BE2C (cell line): ENCODE results near the gene PBX3.

ENCODE experiments used
- DNase-seq: peaks from one replicate; pipeline ENCODE4 v3.0.0-alpha.2; 2020
- H3K27me3 ChIP-seq: fragments of 250-450 bp; sonication (Bioruptor Pico); 2 replicates; pipeline ENCODE4 v1.5.1; 2020; ENCODE audit warnings: mild to moderate bottlenecking
- H3K36me3 ChIP-seq: fragments of 250-450 bp; sonication (Bioruptor Pico); 2 replicates; pipeline ENCODE4 v1.5.1; 2020; ENCODE audit warnings: mild to moderate bottlenecking
- H3K4me1 ChIP-seq: fragments of 250-450 bp; sonication (Bioruptor Pico); 2 replicates; pipeline ENCODE4 v1.5.1; 2020
- H3K4me3 ChIP-seq: 2 replicates; pipeline ENCODE4 v1.5.1; 2011; ENCODE audit warnings: low read depth, low read length
- H3K9me3 ChIP-seq: fragments of 250-450 bp; sonication (Bioruptor Pico); 2 replicates; pipeline ENCODE4 v1.5.1; 2020
- TF ChIP-seq, protein P1 (sequence below): IDR thresholded peaks from 2 replicates; pipeline ENCODE4 v1.5.1; 2012; ENCODE audit warnings: mild to moderate bottlenecking, low read depth, low read length

PBX3 gene

DNA sequence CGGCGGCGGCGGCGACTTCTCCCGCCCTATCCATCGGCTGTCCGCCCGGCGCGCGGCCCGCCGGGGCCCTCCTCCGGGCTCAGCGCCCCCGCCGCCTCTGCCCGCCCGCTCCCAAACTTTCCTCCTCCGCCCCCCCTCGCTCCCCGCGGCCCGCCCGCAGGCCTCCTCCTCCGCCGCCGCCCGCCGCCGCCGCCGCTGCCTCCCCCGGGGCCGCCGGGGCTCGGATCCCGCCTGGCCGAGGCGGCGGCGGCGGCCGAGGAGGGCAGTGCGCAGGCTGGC is 460 bp upstream of the PBX3 start:
- TF ChIP-seq, protein P1, sequence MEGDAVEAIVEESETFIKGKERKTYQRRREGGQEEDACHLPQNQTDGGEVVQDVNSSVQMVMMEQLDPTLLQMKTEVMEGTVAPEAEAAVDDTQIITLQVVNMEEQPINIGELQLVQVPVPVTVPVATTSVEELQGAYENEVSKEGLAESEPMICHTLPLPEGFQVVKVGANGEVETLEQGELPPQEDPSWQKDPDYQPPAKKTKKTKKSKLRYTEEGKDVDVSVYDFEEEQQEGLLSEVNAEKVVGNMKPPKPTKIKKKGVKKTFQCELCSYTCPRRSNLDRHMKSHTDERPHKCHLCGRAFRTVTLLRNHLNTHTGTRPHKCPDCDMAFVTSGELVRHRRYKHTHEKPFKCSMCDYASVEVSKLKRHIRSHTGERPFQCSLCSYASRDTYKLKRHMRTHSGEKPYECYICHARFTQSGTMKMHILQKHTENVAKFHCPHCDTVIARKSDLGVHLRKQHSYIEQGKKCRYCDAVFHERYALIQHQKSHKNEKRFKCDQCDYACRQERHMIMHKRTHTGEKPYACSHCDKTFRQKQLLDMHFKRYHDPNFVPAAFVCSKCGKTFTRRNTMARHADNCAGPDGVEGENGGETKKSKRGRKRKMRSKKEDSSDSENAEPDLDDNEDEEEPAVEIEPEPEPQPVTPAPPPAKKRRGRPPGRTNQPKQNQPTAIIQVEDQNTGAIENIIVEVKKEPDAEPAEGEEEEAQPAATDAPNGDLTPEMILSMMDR = no peak
- H3K27me3 ChIP-seq = no peaks in the 10 kb centered on the region
- H3K36me3 ChIP-seq = no peaks in the 10 kb centered on the region; the same call in 1 of the 2 replicates
- H3K4me3 ChIP-seq = no peak overlapping the region
- no peak for DNase-seq
- no peaks in the 10 kb centered on the region for H3K9me3 ChIP-seq
- no peaks in the 10 kb centered on the region; the same call in 1 of the 2 replicates for H3K4me1 ChIP-seq

DNA sequence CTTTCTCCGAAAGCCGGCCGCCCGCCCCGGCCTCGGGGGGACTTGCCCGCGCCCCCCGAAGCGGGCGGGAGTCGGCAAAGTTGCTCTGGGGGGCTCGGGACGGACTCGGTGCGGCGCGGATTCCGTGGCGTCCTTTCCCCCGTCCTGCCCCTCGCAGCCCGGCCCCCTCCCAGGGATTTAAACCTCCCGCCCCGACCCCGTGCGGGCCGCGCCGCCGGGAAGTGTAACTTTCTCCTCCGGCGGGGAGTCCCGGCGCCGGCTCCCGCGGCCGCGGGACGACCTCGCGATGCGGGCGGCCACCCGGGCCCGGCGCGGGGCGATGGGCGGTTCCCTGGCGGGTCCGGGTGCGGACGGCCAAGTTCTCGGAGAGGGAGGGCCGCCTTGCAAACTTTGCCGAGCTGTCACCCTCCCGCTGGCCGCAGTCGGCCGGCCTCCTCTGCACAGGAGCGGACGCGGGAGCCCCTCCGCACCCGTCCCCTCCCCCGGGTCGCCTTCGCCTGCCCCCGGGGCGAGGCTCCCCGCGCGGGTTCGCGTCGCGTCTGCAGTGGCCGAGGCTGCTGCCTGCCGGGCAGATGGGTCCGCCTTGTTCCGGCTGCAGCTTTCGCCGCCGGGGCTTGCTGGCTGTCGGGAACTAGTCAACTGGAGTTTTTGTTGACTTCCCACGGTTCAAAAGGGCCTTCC is 732 bp downstream of the PBX3 start:
- H3K36me3 ChIP-seq = no peaks in the 10 kb centered on the region; the same call in 1 of the 2 replicates
- H3K4me1 ChIP-seq = no peaks in the 10 kb centered on the region; the same call in 1 of the 2 replicates
- no peaks in the 10 kb centered on the region for H3K9me3 ChIP-seq
- DNase-seq = peak; percentile 47
- peak overlapping the region; percentile 98 for H3K4me3 ChIP-seq
- no peaks in the 10 kb centered on the region for H3K27me3 ChIP-seq
- TF ChIP-seq, protein P1 = no peak

DNA sequence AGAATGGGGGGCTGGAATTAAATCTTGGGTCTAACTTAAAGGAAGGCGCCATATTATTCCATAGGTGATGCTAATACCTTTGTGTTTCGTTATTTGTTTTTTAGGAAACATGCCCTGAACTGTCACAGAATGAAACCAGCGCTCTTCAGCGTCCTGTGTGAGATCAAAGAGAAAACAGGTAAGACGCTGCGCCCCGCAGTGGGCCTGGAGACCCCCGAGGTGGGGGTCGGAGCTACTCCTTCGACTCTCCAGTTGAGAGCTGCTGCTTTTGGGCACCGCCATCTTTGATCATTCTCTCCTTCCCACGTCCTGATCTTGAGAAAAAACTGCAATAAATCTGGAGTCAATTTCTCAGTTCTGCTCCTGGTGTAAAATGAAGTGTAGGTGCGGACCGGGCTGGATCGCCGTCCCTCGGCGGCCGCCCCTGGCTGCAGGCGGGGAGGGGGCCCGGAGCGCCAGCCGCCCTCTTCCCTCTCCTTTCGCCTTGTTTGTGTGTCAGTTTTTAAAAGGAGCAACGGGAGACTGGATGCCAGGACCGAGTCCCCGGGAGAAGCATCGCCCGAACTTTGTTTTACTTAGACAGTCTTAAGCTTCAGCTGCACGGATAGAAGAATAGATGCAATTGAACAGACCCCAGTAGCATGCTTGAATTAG is 1.4 kb downstream of the PBX3 start:
- Histone ChIP-seq H3K27me3 (no peaks in the 10 kb centered on the region), H3K4me1 (no peaks in the 10 kb centered on the region; the same call in 1 of the 2 replicates), H3K9me3 (no peaks in the 10 kb centered on the region), H3K36me3 (peaks cover under 1% of the 10 kb centered on the region), H3K4me3 (peak overlapping the region; percentile 98)
- DNase-seq = peak; percentile 14
- TF ChIP-seq, protein P1 = no peak

DNA sequence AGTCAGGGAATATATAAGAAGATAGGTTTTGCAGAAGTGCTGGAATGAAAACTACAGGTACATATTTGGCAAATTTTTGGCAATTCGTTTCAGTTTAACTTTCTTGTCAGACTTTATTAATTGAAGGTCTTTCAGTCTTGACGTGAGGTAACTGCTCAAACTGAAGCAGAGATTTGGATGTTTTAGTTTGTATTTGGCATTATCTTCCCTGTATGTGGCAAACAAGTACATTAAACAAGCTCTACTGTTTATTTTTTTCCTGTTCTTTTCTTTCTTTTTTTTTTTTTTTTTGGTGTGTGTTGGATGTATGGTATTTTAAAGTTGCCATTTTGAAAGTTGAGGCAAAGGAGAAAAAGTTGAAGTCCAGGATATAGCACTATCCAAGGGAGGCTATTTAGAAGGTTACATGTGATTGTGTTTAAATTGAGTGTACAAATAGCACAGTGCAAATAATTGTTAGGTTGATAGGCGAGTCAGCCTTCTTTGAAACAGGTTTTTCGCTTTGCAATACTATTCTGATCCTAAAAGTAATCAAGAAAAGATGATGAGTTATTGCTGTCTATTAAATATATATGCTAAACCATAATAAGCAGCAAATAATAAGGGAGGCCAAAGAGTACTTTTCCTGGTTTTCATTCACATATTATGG is 2.2 kb downstream of the PBX3 start:
- peak overlapping the region; percentile 98 for H3K4me3 ChIP-seq

DNA sequence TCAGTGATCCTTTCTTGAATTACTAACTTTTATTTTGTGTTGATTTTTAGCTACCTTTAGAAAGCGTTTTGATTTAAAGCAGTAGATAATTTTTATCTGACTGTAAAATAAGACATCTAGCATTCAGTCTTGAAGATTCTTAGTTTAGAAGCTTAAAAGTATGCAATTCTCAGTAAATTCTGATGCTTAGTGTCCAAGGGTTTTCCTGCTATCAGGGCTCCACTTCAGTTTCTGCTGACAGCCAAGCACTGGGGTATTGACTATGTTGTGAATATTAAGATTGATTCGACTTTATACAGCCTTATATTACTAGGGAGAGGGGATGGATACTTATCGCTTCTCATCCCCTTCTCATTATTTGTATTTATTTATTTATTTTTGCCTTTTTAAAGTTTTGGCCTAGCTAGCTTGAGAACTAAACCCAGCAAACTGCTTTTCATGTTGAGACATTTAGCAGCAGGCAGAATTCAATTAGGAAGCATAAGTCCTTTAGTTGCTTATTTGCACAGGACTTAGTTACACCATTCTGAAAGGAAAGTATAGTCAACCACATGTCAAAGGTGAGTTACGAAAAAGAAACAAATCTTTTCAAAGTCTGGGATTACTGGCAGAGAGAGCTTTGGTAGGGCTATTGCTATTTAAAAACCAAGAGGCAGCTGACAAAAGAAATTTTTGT is 2.9 kb downstream of the PBX3 start:
- no peaks in the 10 kb centered on the region; the same call in 1 of the 2 replicates for H3K4me1 ChIP-seq
- H3K36me3 ChIP-seq = peaks cover 8% of the 10 kb centered on the region
- no peak for DNase-seq
- H3K4me3 ChIP-seq = peak overlapping the region; percentile 98
- no peaks in the 10 kb centered on the region for H3K9me3 ChIP-seq
- TF ChIP-seq, protein P1 = no peak
- H3K27me3 ChIP-seq = no peaks in the 10 kb centered on the region

More for the DNA sequence above, 2.2 kb downstream of the PBX3 start:
- TF ChIP-seq, protein P1 = no peak
- Histone ChIP-seq H3K9me3 (no peaks in the 10 kb centered on the region), H3K27me3 (no peaks in the 10 kb centered on the region), H3K36me3 (peaks cover 8% of the 10 kb centered on the region), H3K4me1 (no peaks in the 10 kb centered on the region; the same call in 1 of the 2 replicates)
- no peak for DNase-seq
